Astrocyte of the spinal cord (primary cell): ENCODE data around the gene OAT.

Experiments used
- DNase-seq: peaks from one replicate; pipeline ENCODE4 v3.0.0; 2011; ENCODE audit warnings: low read depth, low spot score
- H3K4me3 ChIP-seq: 2 replicates; pipeline ENCODE4 v1.5.1; 2011; ENCODE audit warnings: low read depth, mild to moderate bottlenecking, low read length, moderate library complexity
- in situ Hi-C: cut with HindIII; loops from 2 replicates; pipeline ENCODE4 v1.10.0; 2017; ENCODE audit warnings: low sequenced_read_pairs
- TF ChIP-seq, protein P1 (sequence below): IDR thresholded peaks from 2 replicates; pipeline ENCODE4 v1.5.1; 2012; ENCODE audit warnings: low read depth, mild to moderate bottlenecking, low read length, inconsistent platforms

OAT gene

GRCh38 chr10:124380256-124380995, 38.3 kb downstream of the OAT start:
- H3K4me3 ChIP-seq = no peak overlapping the region
- in situ Hi-C loops = no loop called here
- TF ChIP-seq, protein P1, sequence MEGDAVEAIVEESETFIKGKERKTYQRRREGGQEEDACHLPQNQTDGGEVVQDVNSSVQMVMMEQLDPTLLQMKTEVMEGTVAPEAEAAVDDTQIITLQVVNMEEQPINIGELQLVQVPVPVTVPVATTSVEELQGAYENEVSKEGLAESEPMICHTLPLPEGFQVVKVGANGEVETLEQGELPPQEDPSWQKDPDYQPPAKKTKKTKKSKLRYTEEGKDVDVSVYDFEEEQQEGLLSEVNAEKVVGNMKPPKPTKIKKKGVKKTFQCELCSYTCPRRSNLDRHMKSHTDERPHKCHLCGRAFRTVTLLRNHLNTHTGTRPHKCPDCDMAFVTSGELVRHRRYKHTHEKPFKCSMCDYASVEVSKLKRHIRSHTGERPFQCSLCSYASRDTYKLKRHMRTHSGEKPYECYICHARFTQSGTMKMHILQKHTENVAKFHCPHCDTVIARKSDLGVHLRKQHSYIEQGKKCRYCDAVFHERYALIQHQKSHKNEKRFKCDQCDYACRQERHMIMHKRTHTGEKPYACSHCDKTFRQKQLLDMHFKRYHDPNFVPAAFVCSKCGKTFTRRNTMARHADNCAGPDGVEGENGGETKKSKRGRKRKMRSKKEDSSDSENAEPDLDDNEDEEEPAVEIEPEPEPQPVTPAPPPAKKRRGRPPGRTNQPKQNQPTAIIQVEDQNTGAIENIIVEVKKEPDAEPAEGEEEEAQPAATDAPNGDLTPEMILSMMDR = no peak
- no peak for DNase-seq

DNA sequence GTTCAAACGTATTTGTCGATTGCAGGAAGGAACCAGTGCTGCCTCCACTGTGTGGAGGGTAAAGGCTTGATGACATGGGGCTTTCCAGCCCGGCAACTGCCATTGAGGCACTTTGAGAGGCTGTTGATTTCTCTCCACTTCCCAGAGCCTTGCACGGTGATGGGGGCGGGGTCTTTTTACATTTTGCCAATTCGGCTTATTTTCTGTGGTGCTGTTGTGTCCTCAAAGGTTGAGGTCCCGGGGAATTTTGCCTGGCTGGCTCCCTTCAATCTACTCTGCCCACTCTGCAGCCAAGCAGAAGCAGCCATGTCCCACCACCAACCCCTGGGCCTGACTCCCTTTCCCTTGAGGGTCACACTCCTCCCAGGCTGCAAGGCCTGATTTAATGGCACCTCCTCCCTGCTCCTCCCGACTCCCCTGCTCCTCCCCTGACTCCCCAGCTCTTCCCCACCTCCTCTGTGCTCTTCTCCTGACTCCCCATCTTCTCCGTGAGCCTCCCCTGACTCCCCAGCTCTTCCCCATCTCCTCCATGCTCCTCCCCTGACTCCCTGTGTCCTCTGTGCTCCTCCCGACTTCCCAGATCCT, 39.0 kb downstream of the OAT start:
- no peak overlapping the region for H3K4me3 ChIP-seq
- in situ Hi-C loops = no loop called here
- no peak for DNase-seq
- TF ChIP-seq, protein P1 = no peak

- in situ Hi-C loops = no loop called here
Observed at GRCh38 chr10:124378881-124379471, 39.7 kb downstream of the OAT start.

DNA sequence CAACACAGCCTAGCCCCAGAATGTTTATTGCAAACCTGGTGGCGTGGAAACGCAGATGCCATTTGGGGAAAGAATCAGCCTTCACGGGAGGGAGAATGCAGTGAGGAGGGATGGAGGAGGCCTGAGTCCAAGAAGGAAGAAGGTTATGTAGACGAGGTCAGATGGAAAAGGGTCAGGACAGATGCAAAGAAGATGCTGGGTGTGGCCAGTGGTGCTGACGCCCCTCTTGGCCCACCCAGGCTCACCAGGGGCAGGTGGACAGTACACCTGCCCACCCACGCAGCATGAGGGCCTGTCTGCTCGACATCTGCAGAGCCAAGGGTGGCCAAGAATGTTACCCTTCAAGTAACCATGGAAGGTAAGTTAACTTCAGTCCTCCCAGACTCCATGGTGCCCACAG, 40.5 kb downstream of the OAT start:
- TF ChIP-seq, protein P1 = no peak
- no peak for DNase-seq
- in situ Hi-C loops = no loop called here
- no peak overlapping the region for H3K4me3 ChIP-seq

More at GRCh38 chr10:124378881-124379471, 39.7 kb downstream of the OAT start:
- H3K4me3 ChIP-seq = no peak overlapping the region
- TF ChIP-seq, protein P1 = no peak
- no peak for DNase-seq

DNA sequence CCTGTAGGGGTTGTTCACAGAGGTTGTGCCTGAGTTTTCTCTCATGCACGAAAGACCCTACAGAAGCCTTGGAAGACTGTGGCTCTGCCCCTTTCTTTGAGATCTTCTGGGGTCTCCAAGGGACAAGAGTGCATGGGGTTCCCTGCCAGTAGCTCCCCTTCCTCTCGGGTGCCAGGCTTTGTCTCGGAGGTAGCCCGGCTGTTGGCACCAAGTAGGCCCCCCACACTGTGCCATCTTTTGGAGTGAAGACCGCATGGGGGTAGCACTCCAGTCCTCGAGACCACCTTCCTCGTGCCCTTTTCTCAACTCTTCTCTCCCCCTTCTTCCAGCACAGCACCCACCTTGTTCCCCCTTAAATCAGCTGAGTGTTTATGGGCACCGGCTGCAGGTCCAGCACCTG, 41.6 kb downstream of the OAT start:
- DNase-seq = no peak
- in situ Hi-C loops = no loop called here
- TF ChIP-seq, protein P1 = no peak
- no peak overlapping the region for H3K4me3 ChIP-seq

DNA sequence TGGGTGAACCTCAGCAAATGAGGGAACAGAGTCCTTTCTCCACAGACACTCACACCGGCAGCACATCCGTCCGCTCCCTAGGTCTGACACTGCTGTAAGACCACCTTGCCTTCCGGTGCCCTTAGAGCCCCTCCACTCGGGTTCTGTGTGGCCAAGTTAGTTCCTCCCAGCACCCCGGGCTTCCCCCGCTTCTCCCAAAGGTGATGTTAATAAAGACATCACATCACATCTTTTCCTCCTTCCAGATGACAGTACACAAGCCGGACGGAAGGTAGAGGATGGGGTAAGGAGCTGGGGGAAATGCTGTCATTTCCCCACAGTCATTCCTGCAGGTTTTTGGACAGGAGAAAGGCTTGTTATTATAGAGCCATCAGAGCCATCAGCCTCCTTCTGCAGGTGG, 42.3 kb downstream of the OAT start:
- in situ Hi-C loops = no loop called here
- no peak for DNase-seq
- TF ChIP-seq, protein P1 = no peak
- no peak overlapping the region for H3K4me3 ChIP-seq
